K562 (cell line): Measurements from ENCODE around the gene DKC1. TPM values are rescaled to one million over a fixed set of nuclear protein-coding genes. Genes with fewer than 3 reads are reported as not detected.

ENCODE experiments used
- AFF4 ChIP-seq: sonication (generic); formaldehyde crosslinking; IDR thresholded peaks from 2 replicates; pipeline ENCODE4 v1.8.0; 2023; ENCODE audit warnings: mild to moderate bottlenecking, missing genetic modification reagents
- CBX1 ChIP-seq: sonication (generic); IDR thresholded peaks from 2 replicates; pipeline ENCODE4 v1.6.1; 2016; ENCODE audit warnings: antibody characterized with exemption, low read depth, mild to moderate bottlenecking
- E4F1 ChIP-seq: fragments of 250-450 bp; sonication (Bioruptor Pico); IDR thresholded peaks from 2 replicates; pipeline ENCODE4 v1.5.0; 2021; ENCODE audit warnings: mild to moderate bottlenecking, borderline replicate concordance
- GTF2B ChIP-seq: IDR thresholded peaks from 2 replicates; pipeline ENCODE4 v1.6.1; 2011; ENCODE audit not compliant: insufficient read length; ENCODE audit errors: extremely low read depth
- HBP1 ChIP-seq: fragments of 450-650 bp; formaldehyde crosslinking; IDR thresholded peaks from 2 replicates; pipeline ENCODE4 v1.4.0; 2022; ENCODE audit warnings: missing genetic modification characterization
- JUND ChIP-seq, 2 experiments: IDR thresholded peaks; 2 replicates in 1 of 2; 3 replicates in 1 of 2; pipeline ENCODE4 v1.6.1; 2011; ENCODE audit warnings: borderline replicate concordance in 2 of 2, low read depth in 2 of 2, low read length in 2 of 2, improper control_type of control experiment in 1 of 2, missing biosample characterization in 1 of 2, missing genetic modification characterization in 1 of 2, missing genetic modification reagents in 1 of 2
- MAFK ChIP-seq: IDR thresholded peaks from 2 replicates; pipeline ENCODE4 v1.6.1; 2011; ENCODE audit warnings: low read length, improper control_type of control experiment
- MBD2 ChIP-seq: sonication (generic); IDR thresholded peaks from 2 replicates; pipeline ENCODE4 v1.6.1; 2016; ENCODE audit warnings: low read depth, borderline replicate concordance
- MIER1 ChIP-seq: fragments of 450-650 bp; IDR thresholded peaks from 2 replicates; pipeline ENCODE4 v1.6.1; 2016; ENCODE audit warnings: antibody characterized with exemption, mild to moderate bottlenecking, low read depth
- MYNN ChIP-seq, 2 experiments: sonication (generic); formaldehyde crosslinking in 1 of 2; IDR thresholded peaks; 2 replicates each; pipeline versions ENCODE4 v1.5.0 to v1.6.1; 2016 to 2020; ENCODE audit warnings: antibody characterized with exemption in 1 of 2, missing genetic modification reagents in 1 of 2
- NR2C2 ChIP-seq, 2 experiments: fragments of 200-800 bp in 1 of 2; sonication (Bioruptor generic) in 1 of 2; sonication (generic) in 1 of 2; formaldehyde crosslinking in 1 of 2; IDR thresholded peaks; 2 replicates each; pipeline versions ENCODE4 v1.6.1 to v1.8.0; 2016 to 2022; ENCODE audit warnings: mild to moderate bottlenecking in 1 of 2, missing compliant biosample characterization in 1 of 2, missing genetic modification characterization in 1 of 2, missing genetic modification reagents in 1 of 2
- SNRNP70 ChIP-seq: fragments of 200-400 bp; formaldehyde crosslinking; optimal IDR thresholded peaks from 2 replicates; pipeline ENCODE3; 2017; ENCODE audit warnings: low read depth, low read length
- SPI1 ChIP-seq: IDR thresholded peaks from 2 replicates; pipeline ENCODE4 v1.6.1; 2011; ENCODE audit warnings: low read depth, low read length, control low read depth, borderline replicate concordance
- ZBTB1 ChIP-seq: sonication (generic); formaldehyde crosslinking; IDR thresholded peaks from 2 replicates; pipeline ENCODE4 v1.8.1; 2023; ENCODE audit warnings: missing genetic modification reagents, low read depth, mild to moderate bottlenecking, borderline replicate concordance
- ZNF444 ChIP-seq: fragments of 250-450 bp; sonication (Bioruptor Pico); IDR thresholded peaks from 2 replicates; pipeline ENCODE4 v1.4.0; 2020; ENCODE audit warnings: mild to moderate bottlenecking, moderate library complexity
- ZNF707 ChIP-seq: fragments of 250-450 bp; sonication (Bioruptor Pico); conservative IDR thresholded peaks from 2 replicates; pipeline ENCODE4 v1.8.0; 2022; ENCODE audit warnings: inconsistent platforms, mild to moderate bottlenecking, moderate library complexity
- polyA plus RNA-seq, 8 experiments: library from polyadenylated mRNA; depleted of rRNA in 4 of 8; stranded (reverse) in 5 of 8; unstranded in 3 of 8; fragments of >200 nt; fragmentation: Nextera tagmentation in 2 of 8; fragmentation: Illumina TruSeq in 1 of 8; extraction: Ambion mirVana in 2 of 8; extraction: Trizol in 1 of 8; gene quantifications; 2 replicates each; pipeline versions ENCODE4 v1.2.1 to v1.2.3, GENCODE V29; 2011 to 2014; ENCODE audit warnings: inconsistent platforms in 1 of 8, missing spikeins in 1 of 8
- total RNA-seq, 7 experiments: library from RNA; depleted of rRNA in 6 of 7; stranded (reverse); fragments of >200 nt in 6 of 7; fragmentation: Illumina TruSeq in 2 of 7; extraction: Trizol in 2 of 7; gene quantifications; 2 replicates each; pipeline versions ENCODE4 v1.2.1 to v1.2.3, GENCODE V29; 2011 to 2021; ENCODE audit warnings: low replicate concordance in 1 of 7

The DKC1 gene
- total and polyA plus RNA-seq, 9 of the 15 experiments (the other 6 are each of a cell fraction or from before 2014, with no cell fraction given) = 205 to 313 (median 219) TPM

GRCh38 chrX:154818916-154819770 lies 56.5 kb downstream of the DKC1 start (continued):
- TF ChIP-seq AFF4 (no peak), E4F1 (no peak), SPI1 (0 out of 2 replicates have a peak, but pooled peaks have one; percentile 32), MIER1 (no peak), ZBTB1 (CRISPR knock-in tag) (no peak), MYNN (IDR thresholded peaks at IDR 0.05) (no peak), MYNN (CRISPR knock-in tag; IDR thresholded peaks at IDR 0.05) (no peak), HBP1 (no peak), MAFK (peak; percentile 48; the same call in 1 of the 2 replicates), ZNF707 (CRISPR knock-in tag) (no peak), SNRNP70 (no peak), MBD2 (peak; percentile 26; the same call in 1 of the 2 replicates), GTF2B (no peak), JUND (IDR thresholded peaks at IDR 0.05; ENCODE audit: borderline replicate concordance, low read depth, low read length) (peak; percentile 33; the same call in 1 of the 2 replicates), JUND (tag; IDR thresholded peaks at IDR 0.05; ENCODE audit: borderline replicate concordance, low read depth, low read length) (no peak; the same call in 2 of the 3 replicates), NR2C2 (CRISPR knock-in tag; IDR thresholded peaks at IDR 0.05) (no peak), NR2C2 (tag; IDR thresholded peaks at IDR 0.05) (peak; percentile 84), ZNF444 (CRISPR knock-in tag) (no peak), CBX1 (no peak)
